Activated CD4-positive, alpha-beta T cell treated with anti-CD3 and anti-CD28 coated beads, Interleukin-2, amount 10 ng/mL, durations not matched to agents 24 days and 14 days (primary cell): ENCODE measurements around the gene SLC8A3. TPM values are rescaled to one million over a fixed set of nuclear protein-coding genes. Genes with fewer than 3 reads are reported as not detected.

Experiments used
- DNase-seq: peaks from one replicate; pipeline ENCODE4 v3.0.0; 2022
- H3K27ac Mint-ChIP-seq: one replicate; pipeline ENCODE4 v1.8.0; 2022; ENCODE audit warnings: mild to moderate bottlenecking, mixed read lengths
- H3K27me3 Mint-ChIP-seq: one replicate; pipeline ENCODE4 v1.8.0; 2022; ENCODE audit warnings: mixed read lengths
- H3K36me3 Mint-ChIP-seq: one replicate; pipeline ENCODE4 v1.8.0; 2022; ENCODE audit warnings: low read depth, mild to moderate bottlenecking, mixed read lengths
- H3K4me1 Mint-ChIP-seq: one replicate; pipeline ENCODE4 v1.8.0; 2021; ENCODE audit warnings: mixed read lengths
- H3K4me3 Mint-ChIP-seq: one replicate; pipeline ENCODE4 v1.8.0; 2022; ENCODE audit warnings: mild to moderate bottlenecking, moderate library complexity, mixed read lengths
- H3K9me3 Mint-ChIP-seq: one replicate; pipeline ENCODE4 v1.8.0; 2021; ENCODE audit warnings: mixed read lengths
- intact Hi-C: fragments of 100-400 bp; cut with micrococcal nuclease; formaldehyde crosslinking; loops from one replicate; pipeline ENCODE4 v1.15.1; 2023
- total RNA-seq: library from RNA; stranded (reverse); gene quantifications from 2 replicates; pipeline ENCODE4 v1.2.3, GENCODE V29; 2022

SLC8A3 gene
- total RNA-seq, 1 donor from 2014 or later, result 0.79 TPM

DNA sequence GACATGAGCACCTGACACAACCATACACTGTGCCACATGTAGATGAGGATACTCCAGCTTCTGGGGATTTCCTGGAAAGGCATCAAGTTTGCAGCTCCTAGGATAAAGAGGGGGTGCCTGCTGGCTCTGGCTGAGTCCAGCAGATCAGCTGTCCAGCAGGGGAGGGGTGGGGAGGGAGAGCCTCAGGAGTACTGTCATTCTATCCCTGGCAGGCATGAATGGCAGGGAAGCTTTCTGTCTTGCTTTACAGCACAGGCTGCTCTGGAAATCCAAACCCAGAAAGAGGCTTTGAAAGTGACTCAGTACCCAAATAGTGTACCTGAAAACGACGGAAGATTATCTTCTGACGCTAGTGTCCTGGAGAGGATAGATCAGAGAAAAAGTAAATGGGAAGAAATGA lies 32.2 kb downstream of the SLC8A3 start:
- no peaks in the 10 kb centered on the region for H3K9me3 Mint-ChIP-seq
- no peaks in the 10 kb centered on the region for H3K4me1 Mint-ChIP-seq
- intact Hi-C loops, result no loop called here
- H3K27me3 Mint-ChIP-seq, result peaks cover 7% of the 10 kb centered on the region
- DNase-seq, result no peak
- H3K27ac Mint-ChIP-seq, result no peak overlapping the region
- H3K36me3 Mint-ChIP-seq, result no peaks in the 10 kb centered on the region
- no peak overlapping the region for H3K4me3 Mint-ChIP-seq

DNA sequence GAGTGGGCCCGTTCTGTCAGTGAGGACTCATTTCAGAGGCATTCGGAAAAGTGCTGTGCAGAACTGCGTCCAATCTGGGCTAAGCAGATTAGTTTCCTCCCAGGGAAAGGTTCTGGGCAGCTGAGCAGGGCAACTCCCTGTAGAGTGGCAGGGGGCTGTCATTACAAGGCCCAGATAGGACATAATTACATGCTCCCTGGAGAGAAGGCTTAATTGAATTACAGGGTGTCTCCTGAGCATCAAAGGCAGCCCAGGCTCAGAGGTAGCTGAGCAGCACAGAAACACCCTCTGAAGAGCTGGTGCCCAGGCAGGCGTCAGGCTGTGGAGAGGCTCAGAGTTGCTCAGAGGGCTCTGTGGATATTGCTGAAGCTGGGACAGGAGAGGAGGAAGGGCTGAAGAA lies 36.0 kb downstream of the SLC8A3 start:
- H3K27ac Mint-ChIP-seq, result no peak overlapping the region
- H3K9me3 Mint-ChIP-seq, result no peaks in the 10 kb centered on the region
- DNase-seq, result no peak
- intact Hi-C loops, result no loop called here
- no peaks in the 10 kb centered on the region for H3K36me3 Mint-ChIP-seq
- H3K4me3 Mint-ChIP-seq, result no peak overlapping the region
- no peaks in the 10 kb centered on the region for H3K4me1 Mint-ChIP-seq
- H3K27me3 Mint-ChIP-seq, result peaks cover 4% of the 10 kb centered on the region

DNA sequence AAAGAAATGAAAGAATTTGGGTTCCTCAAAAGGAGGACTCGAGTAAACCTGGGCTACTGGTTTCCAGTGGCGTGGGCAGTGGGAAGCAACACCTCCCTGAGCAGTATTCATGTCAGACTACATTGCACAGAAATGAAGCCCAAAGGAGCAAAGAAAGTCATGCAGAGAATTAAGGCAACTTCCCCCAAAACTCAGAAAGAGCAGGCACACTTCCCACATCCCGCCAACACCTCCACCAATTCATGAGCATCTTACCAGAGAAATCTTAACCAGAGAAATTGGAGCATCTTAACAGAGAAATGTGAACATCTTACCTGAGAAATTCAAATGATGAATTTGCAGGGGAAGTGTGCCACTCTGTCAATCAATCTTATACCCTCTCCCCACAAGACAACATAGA lies 36.7 kb downstream of the SLC8A3 start:
- DNase-seq, result no peak
- Mint-ChIP-seq H3K27ac (no peak overlapping the region), H3K4me1 (no peaks in the 10 kb centered on the region), H3K9me3 (no peaks in the 10 kb centered on the region), H3K27me3 (peaks cover 4% of the 10 kb centered on the region), H3K4me3 (no peak overlapping the region), H3K36me3 (no peaks in the 10 kb centered on the region)
- intact Hi-C loops, result no loop called here

DNA sequence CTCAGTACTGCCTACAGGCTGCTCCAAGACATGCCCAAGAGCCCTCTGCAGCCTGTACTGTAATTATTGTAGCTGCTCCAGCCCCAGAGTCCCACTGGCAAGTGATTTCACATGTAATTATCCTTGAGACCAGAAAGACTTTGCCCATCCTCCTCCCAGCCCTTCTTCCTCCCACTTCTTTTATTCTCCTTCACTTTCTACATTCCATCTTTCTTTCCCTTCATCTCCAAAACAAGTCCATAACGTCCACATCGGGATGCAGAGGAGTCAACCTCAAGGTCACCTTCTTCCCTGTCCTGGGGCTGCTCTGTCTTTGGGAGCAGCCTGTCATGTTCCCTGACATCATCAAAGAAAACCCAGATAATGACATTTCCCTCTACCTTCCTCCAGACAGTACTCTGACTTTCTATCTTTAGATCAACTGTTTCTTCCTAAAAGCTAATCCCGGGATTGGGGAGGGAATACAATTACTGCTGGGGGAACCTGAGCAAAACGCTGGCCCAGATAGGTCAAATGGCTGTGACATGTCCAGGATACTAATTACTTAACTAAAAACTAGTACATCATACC lies 39.1 kb downstream of the SLC8A3 start:
- no peak overlapping the region for H3K27ac Mint-ChIP-seq
- no peak overlapping the region for H3K4me3 Mint-ChIP-seq
- peaks cover 4% of the 10 kb centered on the region for H3K27me3 Mint-ChIP-seq
- H3K9me3 Mint-ChIP-seq, result no peaks in the 10 kb centered on the region
- intact Hi-C loops, result no loop called here
- H3K4me1 Mint-ChIP-seq, result no peaks in the 10 kb centered on the region
- DNase-seq, result no peak
- no peaks in the 10 kb centered on the region for H3K36me3 Mint-ChIP-seq

DNA sequence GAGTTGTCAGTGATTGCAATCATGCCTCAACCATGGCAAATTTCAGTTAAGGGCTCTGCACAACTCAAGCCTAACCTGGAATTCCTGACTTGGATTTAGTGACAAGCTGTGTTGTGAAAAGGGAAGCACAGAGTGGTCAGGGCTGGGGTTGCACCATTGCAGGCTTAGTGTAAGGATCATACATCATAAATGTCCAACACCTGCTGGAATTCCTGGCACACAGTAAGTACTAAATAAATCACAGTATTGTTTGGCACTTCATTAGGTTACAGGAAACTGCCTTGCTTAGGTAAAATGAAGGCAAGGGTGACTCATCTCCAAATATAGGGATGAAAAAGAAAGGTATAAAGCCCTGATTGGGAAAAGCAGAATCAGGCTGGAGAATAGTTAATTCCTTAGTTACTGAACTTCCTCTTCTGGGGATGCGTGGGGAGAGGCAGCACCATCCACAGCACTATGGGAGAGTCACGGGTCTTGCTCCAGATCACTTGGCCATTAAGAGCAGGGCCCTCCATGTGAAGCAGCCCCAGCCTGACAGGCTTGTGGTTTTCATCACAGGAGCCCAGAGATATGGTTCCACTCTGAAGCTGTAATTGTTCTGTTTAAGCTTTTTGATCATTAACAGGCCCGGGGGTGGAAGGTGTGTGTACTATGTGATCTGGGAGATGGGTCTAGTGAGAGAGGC lies 39.7 kb downstream of the SLC8A3 start:
- H3K4me3 Mint-ChIP-seq, result no peak overlapping the region
- no peaks in the 10 kb centered on the region for H3K4me1 Mint-ChIP-seq
- no peaks in the 10 kb centered on the region for H3K36me3 Mint-ChIP-seq
- H3K9me3 Mint-ChIP-seq, result no peaks in the 10 kb centered on the region
- H3K27ac Mint-ChIP-seq, result no peak overlapping the region
- no peak for DNase-seq
- H3K27me3 Mint-ChIP-seq, result peaks cover 4% of the 10 kb centered on the region
- intact Hi-C loops, result no loop called here

DNA sequence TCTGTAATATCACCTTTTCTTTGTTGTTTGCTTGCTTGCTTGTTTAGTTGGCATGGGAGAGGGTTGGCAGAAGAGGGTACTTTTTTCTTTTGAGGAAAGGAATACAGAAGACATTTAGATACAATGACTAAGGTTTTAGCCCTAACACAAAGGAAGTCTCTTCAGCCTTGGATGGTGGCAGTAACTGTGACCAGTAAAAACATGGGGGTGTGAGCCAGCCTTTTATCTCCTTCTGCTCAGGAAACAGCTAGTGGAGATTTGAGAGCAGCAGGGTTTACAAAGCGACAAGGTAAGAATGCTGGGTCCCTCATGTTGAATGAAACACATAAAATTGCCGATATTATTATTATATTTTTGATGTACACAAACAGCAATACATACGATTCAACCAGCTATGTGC lies 40.4 kb downstream of the SLC8A3 start:
- Mint-ChIP-seq H3K27ac (no peak overlapping the region), H3K4me3 (no peak overlapping the region), H3K27me3 (peaks cover 4% of the 10 kb centered on the region), H3K36me3 (no peaks in the 10 kb centered on the region), H3K9me3 (no peaks in the 10 kb centered on the region), H3K4me1 (no peaks in the 10 kb centered on the region)
- DNase-seq, result no peak
- intact Hi-C loops, result no loop called here

DNA sequence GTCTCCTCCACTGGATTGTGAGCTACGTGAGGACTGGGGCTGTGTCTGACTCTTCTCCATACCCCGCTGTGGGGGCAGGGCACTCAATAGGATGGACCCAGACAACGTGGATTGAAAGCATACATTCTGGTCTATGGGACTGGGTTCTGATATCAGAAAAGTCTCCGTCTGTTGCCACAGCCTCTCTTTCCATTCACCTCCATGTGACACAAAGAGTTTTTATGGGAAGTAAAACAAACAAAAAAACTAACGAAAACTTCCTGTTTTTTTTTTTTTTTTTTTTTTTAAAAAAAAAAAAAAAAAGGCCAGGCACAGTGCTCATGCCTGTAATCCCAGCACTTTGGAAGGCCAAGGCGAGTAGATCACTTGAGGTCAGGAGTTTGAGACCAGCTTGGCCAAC lies 44.7 kb downstream of the SLC8A3 start:
- no peaks in the 10 kb centered on the region for H3K36me3 Mint-ChIP-seq
- no peaks in the 10 kb centered on the region for H3K4me1 Mint-ChIP-seq
- H3K9me3 Mint-ChIP-seq, result no peaks in the 10 kb centered on the region
- peaks cover 15% of the 10 kb centered on the region for H3K27me3 Mint-ChIP-seq
- no peak overlapping the region for H3K27ac Mint-ChIP-seq
- intact Hi-C loops, result no loop called here
- H3K4me3 Mint-ChIP-seq, result no peak overlapping the region
- DNase-seq, result no peak

DNA sequence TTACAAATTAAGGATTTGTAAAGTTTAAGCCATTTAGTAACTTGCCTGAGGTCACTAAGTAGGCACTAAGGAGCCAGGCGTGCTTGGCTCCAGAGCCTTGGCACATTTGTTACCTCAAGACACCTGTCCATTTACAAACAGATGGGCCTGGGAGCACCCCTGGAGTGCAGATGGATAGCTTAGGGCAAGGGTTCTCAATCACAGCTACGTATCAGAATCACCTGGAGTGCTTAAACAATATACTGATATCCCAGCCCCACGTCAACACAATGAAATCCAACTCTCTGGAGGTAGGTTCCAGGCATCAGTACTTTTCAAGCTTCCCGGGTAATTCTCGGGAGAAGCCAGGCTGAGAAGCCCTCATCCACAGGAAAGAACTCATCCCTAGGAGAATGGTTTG lies 45.4 kb downstream of the SLC8A3 start:
- peaks cover 16% of the 10 kb centered on the region for H3K27me3 Mint-ChIP-seq
- H3K27ac Mint-ChIP-seq, result no peak overlapping the region
- DNase-seq, result no peak
- no peaks in the 10 kb centered on the region for H3K9me3 Mint-ChIP-seq
- H3K4me1 Mint-ChIP-seq, result no peaks in the 10 kb centered on the region
- H3K36me3 Mint-ChIP-seq, result no peaks in the 10 kb centered on the region
- intact Hi-C loops, result no loop called here
- no peak overlapping the region for H3K4me3 Mint-ChIP-seq

DNA sequence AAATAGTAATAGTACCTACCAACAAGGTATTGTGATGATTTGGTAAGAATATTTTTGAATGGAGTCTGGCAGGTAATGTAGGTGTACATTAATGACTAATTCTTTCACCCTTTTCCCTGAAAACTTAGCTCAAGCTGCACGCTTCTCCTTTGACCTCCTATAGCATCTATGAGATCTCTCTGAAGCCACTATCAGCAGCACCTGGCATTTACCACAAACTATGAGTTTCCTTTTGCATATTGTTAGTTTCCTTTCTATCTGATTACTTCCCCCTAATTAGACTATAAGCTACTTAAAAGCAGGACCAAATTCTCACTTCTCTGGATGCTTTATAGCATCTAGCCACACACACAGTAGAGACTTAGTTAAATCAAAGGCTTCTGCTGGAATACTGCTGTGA lies 48.1 kb downstream of the SLC8A3 start:
- Mint-ChIP-seq H3K4me1 (no peaks in the 10 kb centered on the region), H3K4me3 (no peak overlapping the region), H3K27me3 (peaks cover 15% of the 10 kb centered on the region), H3K36me3 (no peaks in the 10 kb centered on the region), H3K27ac (no peak overlapping the region), H3K9me3 (no peaks in the 10 kb centered on the region)
- DNase-seq, result no peak
- intact Hi-C loops, result no loop called here

DNA sequence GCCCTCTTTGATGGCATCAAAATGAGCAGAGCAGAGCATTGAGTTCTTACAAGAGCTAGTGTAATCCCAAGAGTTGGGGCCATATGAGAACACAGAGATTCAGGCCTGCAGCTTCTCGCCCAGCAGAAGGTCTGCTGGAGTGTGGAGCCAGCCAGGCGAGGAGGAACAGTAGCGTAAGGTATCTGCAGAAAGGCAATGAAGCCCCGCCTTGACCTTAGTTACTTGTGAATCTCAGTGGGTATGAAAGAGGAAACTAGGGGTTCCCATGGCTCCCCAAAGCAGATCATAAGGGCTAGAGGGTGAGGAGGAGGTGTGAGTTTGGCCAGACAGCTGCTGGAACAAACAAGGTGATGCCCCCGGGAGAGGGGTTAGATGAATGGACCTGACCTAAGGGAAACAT lies 49.4 kb downstream of the SLC8A3 start:
- H3K36me3 Mint-ChIP-seq, result no peaks in the 10 kb centered on the region
- peaks cover 19% of the 10 kb centered on the region for H3K27me3 Mint-ChIP-seq
- H3K9me3 Mint-ChIP-seq, result no peaks in the 10 kb centered on the region
- no peaks in the 10 kb centered on the region for H3K4me1 Mint-ChIP-seq
- no peak for DNase-seq
- no peak overlapping the region for H3K27ac Mint-ChIP-seq
- intact Hi-C loops, result no loop called here
- H3K4me3 Mint-ChIP-seq, result no peak overlapping the region

DNA sequence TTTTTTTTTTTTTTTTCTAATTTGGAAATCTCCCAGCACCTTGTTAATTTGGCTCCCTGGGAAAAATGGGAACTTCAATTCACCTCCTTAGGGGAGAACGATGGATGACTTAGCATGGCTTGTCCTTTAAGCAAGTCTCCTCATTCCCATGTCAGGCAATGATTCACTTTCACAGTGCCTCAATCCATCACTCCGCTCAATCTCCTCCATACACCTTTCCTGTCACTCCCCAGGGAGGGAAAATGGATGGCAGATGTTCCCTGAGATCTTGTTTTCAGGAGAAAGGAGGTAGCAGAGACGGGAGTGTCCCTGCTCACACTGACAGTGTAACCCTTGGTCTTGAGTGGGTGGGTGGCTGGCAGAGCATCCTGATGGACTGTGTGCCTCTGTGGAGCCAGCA lies 51.0 kb downstream of the SLC8A3 start:
- no peaks in the 10 kb centered on the region for H3K36me3 Mint-ChIP-seq
- no peaks in the 10 kb centered on the region for H3K4me1 Mint-ChIP-seq
- H3K27me3 Mint-ChIP-seq, result peaks cover 20% of the 10 kb centered on the region
- intact Hi-C loops, result no loop called here
- no peak overlapping the region for H3K27ac Mint-ChIP-seq
- H3K9me3 Mint-ChIP-seq, result no peaks in the 10 kb centered on the region
- H3K4me3 Mint-ChIP-seq, result no peak overlapping the region
- DNase-seq, result no peak

DNA sequence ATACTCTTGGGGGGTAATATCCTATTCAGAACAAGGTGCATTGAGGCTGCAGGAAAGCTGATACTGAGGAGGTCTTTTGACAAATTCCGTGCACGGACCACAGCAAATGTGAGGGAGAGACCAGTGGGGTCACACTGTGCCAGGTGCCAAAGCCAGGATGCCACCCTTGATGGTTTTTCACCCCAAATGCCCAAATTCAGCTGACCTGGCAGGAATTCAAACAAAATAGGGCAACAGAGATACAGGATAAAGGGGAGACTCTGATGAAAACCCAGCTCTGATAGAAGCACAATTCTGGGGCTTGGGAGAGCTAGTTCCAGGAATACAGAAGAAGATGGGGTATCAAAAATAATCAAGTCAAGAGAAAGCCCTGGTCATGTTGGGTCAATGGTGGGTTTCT lies 55.3 kb downstream of the SLC8A3 start:
- no peaks in the 10 kb centered on the region for H3K9me3 Mint-ChIP-seq
- H3K36me3 Mint-ChIP-seq, result no peaks in the 10 kb centered on the region
- peaks cover 14% of the 10 kb centered on the region for H3K27me3 Mint-ChIP-seq
- no peak overlapping the region for H3K27ac Mint-ChIP-seq
- H3K4me3 Mint-ChIP-seq, result no peak overlapping the region
- no peaks in the 10 kb centered on the region for H3K4me1 Mint-ChIP-seq
- intact Hi-C loops, result no loop called here
- DNase-seq, result no peak

DNA sequence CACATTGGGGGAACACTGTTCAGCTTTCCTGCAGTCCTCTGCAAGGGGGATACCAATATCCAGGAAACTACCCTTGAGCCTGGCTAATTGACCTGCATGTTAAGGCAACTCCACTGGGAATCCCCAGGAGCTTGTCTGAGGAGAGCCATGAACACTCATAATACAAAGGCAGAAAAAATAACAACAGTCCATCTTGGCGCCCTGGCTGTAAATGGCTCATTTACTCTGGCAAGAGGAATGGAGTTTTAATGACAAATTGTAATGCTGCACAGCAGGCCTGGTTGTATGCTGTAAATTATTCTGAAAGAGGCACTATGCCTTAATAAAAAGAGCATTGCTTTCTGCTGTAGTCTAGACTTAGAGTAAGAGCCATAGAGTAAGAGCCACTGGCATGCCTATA lies 58.3 kb downstream of the SLC8A3 start:
- no peak overlapping the region for H3K4me3 Mint-ChIP-seq
- no peaks in the 10 kb centered on the region for H3K4me1 Mint-ChIP-seq
- no peak for DNase-seq
- no peak overlapping the region for H3K27ac Mint-ChIP-seq
- H3K27me3 Mint-ChIP-seq, result peaks cover 12% of the 10 kb centered on the region
- no peaks in the 10 kb centered on the region for H3K36me3 Mint-ChIP-seq
- no peaks in the 10 kb centered on the region for H3K9me3 Mint-ChIP-seq
- intact Hi-C loops, result no loop called here

DNA sequence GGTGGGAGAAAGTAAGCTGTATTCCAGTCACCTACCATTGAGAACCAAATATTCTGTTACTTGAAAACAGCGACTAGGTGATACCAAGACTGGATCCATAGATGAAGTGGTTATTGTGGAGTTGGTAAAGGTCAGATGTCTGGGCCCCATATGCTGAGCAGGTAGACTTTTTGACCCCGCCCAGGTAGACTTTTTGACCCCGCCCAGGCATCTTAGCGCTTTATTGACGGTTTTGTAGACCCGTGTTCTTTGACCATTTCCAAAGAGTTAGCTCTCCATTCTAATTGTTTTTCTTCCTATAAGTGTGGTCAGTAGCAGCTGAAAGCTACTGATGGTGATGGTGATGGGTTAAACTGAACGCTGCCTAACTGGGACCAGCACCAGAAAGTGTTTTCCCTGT lies 61.6 kb downstream of the SLC8A3 start:
- Mint-ChIP-seq H3K27ac (no peak overlapping the region), H3K4me1 (no peaks in the 10 kb centered on the region), H3K9me3 (no peaks in the 10 kb centered on the region), H3K4me3 (no peak overlapping the region), H3K27me3 (peaks cover 12% of the 10 kb centered on the region), H3K36me3 (no peaks in the 10 kb centered on the region)
- no peak for DNase-seq
- intact Hi-C loops, result no loop called here

DNA sequence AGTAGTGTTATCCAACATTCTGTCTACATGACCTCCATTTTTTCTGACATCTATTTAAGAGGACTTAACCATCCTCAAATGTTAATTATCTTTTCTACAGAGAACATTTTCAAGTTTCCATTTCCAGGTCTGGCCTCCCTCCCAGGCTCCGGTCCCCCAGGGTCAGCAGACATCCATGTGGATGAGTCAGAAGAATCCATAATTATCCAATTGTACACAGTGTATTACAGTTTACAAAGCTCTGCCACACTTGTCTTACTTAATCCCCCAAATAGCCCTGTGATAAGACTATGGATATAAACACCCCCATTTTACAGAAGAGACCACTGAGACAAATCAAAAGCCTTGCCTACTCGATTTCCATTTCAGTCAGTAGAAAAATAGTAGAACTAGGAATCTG lies 65.0 kb downstream of the SLC8A3 start:
- Mint-ChIP-seq H3K27me3 (peaks cover 6% of the 10 kb centered on the region), H3K36me3 (no peaks in the 10 kb centered on the region), H3K4me3 (no peak overlapping the region), H3K27ac (no peak overlapping the region), H3K4me1 (no peaks in the 10 kb centered on the region), H3K9me3 (no peaks in the 10 kb centered on the region)
- intact Hi-C loops, result no loop called here
- no peak for DNase-seq
